SU-DHL-6 (cell line): ENCODE measurements around the gene HERC4.

ENCODE experiments used
- CTCF ChIP-seq: fragments of 200-600 bp; sonication (generic); IDR thresholded peaks from one replicate; pipeline ENCODE4 v1.5.1; 2017; ENCODE audit warnings: antibody characterized with exemption, mild to moderate bottlenecking, low read length, moderate library complexity; ENCODE audit not compliant: insufficient read depth, poor library complexity, severe bottlenecking
- EZH2phosphoT487 ChIP-seq: fragments of 200-600 bp; sonication (generic), shearing (Covaris generic); conservative IDR thresholded peaks from 2 replicates; pipeline ENCODE4 v1.6.1; 2018; ENCODE audit warnings: mild to moderate bottlenecking, antibody characterized with exemption, low read length, moderate library complexity, mixed read lengths

GRCh38 chr10:67933199-67933598, 141.9 kb downstream of the HERC4 start:
- TF ChIP-seq CTCF (no peak), EZH2phosphoT487 (no peak)
